AG04450 (cell line): ENCODE data around the gene KRT71. TPM values are rescaled to one million over a fixed set of nuclear protein-coding genes. Genes with fewer than 3 reads are reported as not detected.

Experiments used
- CTCF ChIA-PET: fragments of 300-600, 350-600 bp; formaldehyde crosslinking; extraction: SDS; loops from one replicate; lab custom pipeline; 2022; ENCODE audit warnings: antibody characterized with exemption, inconsistent platforms; lab: Charles Lee
- POLR2A ChIA-PET: fragments of 350-600 bp; formaldehyde crosslinking; extraction: SDS; loops from one replicate; lab custom pipeline; 2021; ENCODE audit warnings: antibody characterized with exemption, inconsistent platforms; lab: Yijun Ruan, JAX
- DNase-seq: peaks from one replicate; pipeline ENCODE4 v3.0.0-alpha.2; 2011; ENCODE audit warnings: low read depth, low spot score
- H3K27ac ChIP-seq: one replicate; pipeline ENCODE4 v1.5.1; 2012; ENCODE audit warnings: low read depth, low read length, control low read depth
- H3K27me3 ChIP-seq: one replicate; pipeline ENCODE4 v1.6.0; 2012; ENCODE audit warnings: low read length; ENCODE audit not compliant: control insufficient read depth, insufficient read depth
- H3K4me3 ChIP-seq: 2 replicates; pipeline ENCODE4 v1.5.1; 2011; ENCODE audit warnings: mild to moderate bottlenecking, low read depth, low read length, control low read depth
- H3K9me3 ChIP-seq: 2 replicates; pipeline ENCODE4 v1.5.1; 2012; ENCODE audit warnings: low read length; ENCODE audit not compliant: control insufficient read depth, insufficient read depth
- CTCF ChIP-seq: IDR thresholded peaks from 2 replicates; pipeline ENCODE4 v1.5.1; 2011; ENCODE audit warnings: low read depth, low read length, control low read depth, inconsistent platforms
- polyA plus RNA-seq: library from polyadenylated mRNA; depleted of rRNA; stranded (reverse); fragments of >200 nt; gene quantifications from 2 replicates; pipeline ENCODE4 v1.2.3, GENCODE V29; 2011

The KRT71 gene
- polyA plus RNA-seq, 1 experiment: not detected

GRCh38 chr12:52521568-52522266 is 31.2 kb downstream of the KRT71 start:
- ChIA-PET POLR2A (no interaction called here), CTCF (interaction anchor here (0.7 kb wide), 1 partner anchor 224 kb away, joined by 3 read pairs; no protein-coding TSS in a partner anchor)
- H3K27ac ChIP-seq: no peak overlapping the region
- no peaks in the 10 kb centered on the region; the same call in 1 of the 2 replicates for H3K9me3 ChIP-seq
- no peak overlapping the region for H3K4me3 ChIP-seq
- no peak for DNase-seq
- TF ChIP-seq CTCF: no peak
- peaks cover 6% of the 10 kb centered on the region for H3K27me3 ChIP-seq

- Histone ChIP-seq H3K9me3 (no peaks in the 10 kb centered on the region; the same call in 1 of the 2 replicates), H3K27me3 (peaks cover 6% of the 10 kb centered on the region), H3K27ac (no peak overlapping the region), H3K4me3 (no peak overlapping the region)
- no peak for TF ChIP-seq CTCF
- DNase-seq: no peak
- ChIA-PET POLR2A (no interaction called here), CTCF (interaction anchor here (0.7 kb wide), 1 partner anchor 224 kb away, joined by 3 read pairs; no protein-coding TSS in a partner anchor)
Measured at GRCh38 chr12:52521175-52521567, 31.8 kb downstream of the KRT71 start.

- H3K27me3 ChIP-seq: peaks cover 9% of the 10 kb centered on the region
Measured at GRCh38 chr12:52519826-52520662, 32.9 kb downstream of the KRT71 start, which contains the start of gene KRT5. Gene KRT5 (minus strand): TSS chr12:52520394. CDS start chr12:52520296, 98 bp downstream.

GRCh38 chr12:52519387-52519703 is 33.6 kb downstream of the KRT71 start:
- Histone ChIP-seq H3K9me3 (no peaks in the 10 kb centered on the region; the same call in 1 of the 2 replicates), H3K27me3 (peaks cover 9% of the 10 kb centered on the region), H3K27ac (no peak overlapping the region), H3K4me3 (no peak overlapping the region)
- ChIA-PET POLR2A (no interaction called here), CTCF (no interaction called here)
- DNase-seq: no peak
- no peak for TF ChIP-seq CTCF

More at GRCh38 chr12:52519826-52520662, 32.9 kb downstream of the KRT71 start, which contains the start of gene KRT5:
- CTCF ChIA-PET: no interaction called here
- no peak for TF ChIP-seq CTCF
- no peak for DNase-seq
- no peak within 1 kb of the TSS for H3K4me3 ChIP-seq
- POLR2A ChIA-PET: no interaction called here
- no peaks in the 10 kb centered on the region; the same call in 1 of the 2 replicates for H3K9me3 ChIP-seq
- no peak within 1 kb of the TSS for H3K27ac ChIP-seq
